SH-SY5Y (cell line): Measurements from ENCODE around the gene NPFF.

Experiments
- GATA2 ChIP-seq: IDR thresholded peaks from 2 replicates; pipeline ENCODE4 v1.6.1; 2011; ENCODE audit warnings: mild to moderate bottlenecking, low read depth, low read length
- GATA3 ChIP-seq: IDR thresholded peaks from 2 replicates; pipeline ENCODE4 v1.6.1; 2011; ENCODE audit warnings: low read depth, mild to moderate bottlenecking, low read length, moderate library complexity

The NPFF gene

GRCh38 chr12:53492830-53493609 is 14.3 kb downstream of the NPFF start:
- no peak for TF ChIP-seq GATA3
- TF ChIP-seq GATA2 = peak; percentile 47; the same call in 1 of the 2 replicates

- no peak for TF ChIP-seq GATA3
- TF ChIP-seq GATA2 = no peak
Measured at GRCh38 chr12:53492188-53492587, 15.1 kb downstream of the NPFF start.

GRCh38 chr12:53489242-53489864 is 17.9 kb downstream of the NPFF start:
- no peak for TF ChIP-seq GATA2
- TF ChIP-seq GATA3 = no peak

- TF ChIP-seq GATA2 (no peak), GATA3 (no peak)
Measured at GRCh38 chr12:53486736-53487487, 20.4 kb downstream of the NPFF start.

- TF ChIP-seq GATA3 (no peak), GATA2 (no peak)
Measured at GRCh38 chr12:53485955-53486735, 21.1 kb downstream of the NPFF start.

- TF ChIP-seq GATA2 (no peak), GATA3 (no peak)
Measured at GRCh38 chr12:53484686-53485575, 22.4 kb downstream of the NPFF start.

GRCh38 chr12:53483979-53484377 is 23.3 kb downstream of the NPFF start:
- TF ChIP-seq GATA2 (no peak), GATA3 (no peak)

GRCh38 chr12:53483225-53483978 is 23.9 kb downstream of the NPFF start:
- TF ChIP-seq GATA2 (no peak), GATA3 (no peak)

GRCh38 chr12:53482626-53483168 is 24.6 kb downstream of the NPFF start:
- TF ChIP-seq GATA2 = no peak
- TF ChIP-seq GATA3 = no peak

- TF ChIP-seq GATA2 (no peak), GATA3 (no peak)
Measured at GRCh38 chr12:53481939-53482586, 25.2 kb downstream of the NPFF start.
